Measurements from ENCODE around the gene ANKRD29. TPM values are rescaled to one million over a fixed set of nuclear protein-coding genes. Genes with fewer than 3 reads are reported as not detected.

ANKRD29 gene
- total and polyA plus RNA-seq, 2 of the 4 experiments (the other 2 are of a cell fraction) = 0.18 to 0.31 TPM

DNA sequence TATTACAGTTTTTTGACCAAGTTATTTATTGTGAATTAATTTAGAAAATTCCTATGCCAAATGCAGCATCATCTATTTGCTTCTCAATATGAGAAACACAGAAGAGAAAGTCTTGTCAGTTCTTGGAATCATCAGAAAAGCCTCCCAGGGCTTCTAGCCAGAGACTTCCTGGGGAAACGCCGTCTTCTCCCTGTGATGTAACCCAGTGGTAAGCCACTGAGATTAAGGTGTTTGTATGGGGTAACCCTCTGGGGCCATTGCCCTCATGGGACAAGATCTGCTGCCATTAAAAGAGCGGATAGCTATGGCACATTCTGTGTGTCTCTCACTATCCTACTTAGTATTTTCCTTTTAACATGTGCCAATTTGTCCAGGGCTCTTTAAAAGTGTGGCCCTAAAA is 28.0 kb downstream of the ANKRD29 start:
- TF ChIP-seq POLR2A (IDR thresholded peaks at IDR 0.05; ENCODE audit: low read depth, low read length) = no peak
- TF ChIP-seq SMC3 (IDR thresholded peaks at IDR 0.05; ENCODE audit: low read depth, low read length) = no peak
- no peak for TF ChIP-seq FOS (IDR thresholded peaks at IDR 0.05; ENCODE audit: low read depth, low read length)
- no peak for TF ChIP-seq RAD21 (IDR thresholded peaks at IDR 0.05; ENCODE audit: low read length)
- TF ChIP-seq CEBPB (IDR thresholded peaks at IDR 0.05; ENCODE audit: low read depth, low read length) = no peak
- TF ChIP-seq, protein P1, sequence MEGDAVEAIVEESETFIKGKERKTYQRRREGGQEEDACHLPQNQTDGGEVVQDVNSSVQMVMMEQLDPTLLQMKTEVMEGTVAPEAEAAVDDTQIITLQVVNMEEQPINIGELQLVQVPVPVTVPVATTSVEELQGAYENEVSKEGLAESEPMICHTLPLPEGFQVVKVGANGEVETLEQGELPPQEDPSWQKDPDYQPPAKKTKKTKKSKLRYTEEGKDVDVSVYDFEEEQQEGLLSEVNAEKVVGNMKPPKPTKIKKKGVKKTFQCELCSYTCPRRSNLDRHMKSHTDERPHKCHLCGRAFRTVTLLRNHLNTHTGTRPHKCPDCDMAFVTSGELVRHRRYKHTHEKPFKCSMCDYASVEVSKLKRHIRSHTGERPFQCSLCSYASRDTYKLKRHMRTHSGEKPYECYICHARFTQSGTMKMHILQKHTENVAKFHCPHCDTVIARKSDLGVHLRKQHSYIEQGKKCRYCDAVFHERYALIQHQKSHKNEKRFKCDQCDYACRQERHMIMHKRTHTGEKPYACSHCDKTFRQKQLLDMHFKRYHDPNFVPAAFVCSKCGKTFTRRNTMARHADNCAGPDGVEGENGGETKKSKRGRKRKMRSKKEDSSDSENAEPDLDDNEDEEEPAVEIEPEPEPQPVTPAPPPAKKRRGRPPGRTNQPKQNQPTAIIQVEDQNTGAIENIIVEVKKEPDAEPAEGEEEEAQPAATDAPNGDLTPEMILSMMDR (conservative IDR thresholded peaks at IDR 0.05; ENCODE audit: low read depth, low read length) = no peak
- no TSS peak for BruUV-seq (replicated peaks)
- ATAC-seq (ENCODE audit: low read depth) (no peak), DNase-seq (no peak)
- Histone ChIP-seq H3K4me3 (ENCODE audit: insufficient read depth, low read depth, low read length) (no peak overlapping the region), H3K18ac (ENCODE audit: low read depth, low read length) (no peak overlapping the region), H3K9ac (ENCODE audit: low read depth, low read length) (no peak overlapping the region), H2BK5ac (ENCODE audit: low read depth, low read length, poor library complexity, severe bottlenecking) (no peak overlapping the region), H3K9me3 (ENCODE audit: control insufficient read depth, insufficient read depth, low read length) (no peaks in the 10 kb centered on the region), H3K79me1 (ENCODE audit: low read depth in 1 of 2, low read length in 2 of 2) (no peaks in the 10 kb centered on the region), H2BK15ac (ENCODE audit: low read depth, low read length) (no peak overlapping the region), H2AK9ac (replicated peaks; ENCODE audit: low read depth, low read length, poor library complexity) (no peak overlapping the region), H3K9me1 (ENCODE audit: insufficient read depth, low read length) (peaks cover 3% of the 10 kb centered on the region; the same call in 1 of the 2 replicates), H4K91ac (ENCODE audit: insufficient read depth, low read depth, low read length) (no peak overlapping the region), H3K23ac (ENCODE audit: low read depth, low read length) (no peak overlapping the region), H4K8ac (ENCODE audit: low read depth in 2 of 2, low read length in 2 of 2) (no peak overlapping the region), H3K4me2 (ENCODE audit: low read depth, low read length) (no peak overlapping the region), H3K27ac (ENCODE audit: insufficient read depth, low read length) (no peak overlapping the region), H3K27me3 (ENCODE audit: control insufficient read depth, insufficient read depth, low read length) (peaks cover 8% of the 10 kb centered on the region; the same call in 1 of the 2 replicates), H3K56ac (ENCODE audit: extremely low read depth, insufficient read depth, low read length) (no peak overlapping the region), H3K14ac (replicated peaks; ENCODE audit: low read depth, low read length) (no peak overlapping the region), H3K36me3 (ENCODE audit: control insufficient read depth, insufficient read depth, low read length) (no peaks in the 10 kb centered on the region), H2BK20ac (ENCODE audit: low read depth, low read length) (no peak overlapping the region), H2AK5ac (ENCODE audit: low read depth, low read length) (no peak overlapping the region), H3K4ac (ENCODE audit: low read depth, low read length) (no peak overlapping the region), H3K4me1 (ENCODE audit: control insufficient read depth, insufficient read depth, low read length) (peaks cover 2% of the 10 kb centered on the region; the same call in 1 of the 2 replicates), H4K5ac (ENCODE audit: low read depth, low read length) (no peak overlapping the region), H4K20me1 (ENCODE audit: insufficient read depth, low read length) (no peaks in the 10 kb centered on the region), H2BK120ac (ENCODE audit: low read depth, low read length) (no peak overlapping the region), H2AFZ (replicated peaks; ENCODE audit: low read length, poor library complexity) (no peak overlapping the region)
- intact Hi-C loops (cut with micrococcal nuclease) (no loop called here), in situ Hi-C loops (cut with MboI; ENCODE audit: low sequenced_read_pairs) (no loop called here), dilution Hi-C loops (cut with HindIII; ENCODE audit: low sequenced_read_pairs, unreplicated experiment) (no loop called here)
- ChIA-PET CTCF (interaction anchor here (1.1 kb wide), 1 partner anchor 55 kb away, joined by 4 read pairs; the partner anchor contains the start of gene LAMA3), POLR2A (ENCODE audit: unreplicated experiment) (no interaction called here)
- no CpG with 5 or more reads among the region's 3 CpGs for WGBS, 2 experiments (ENCODE audit: extremely low coverage in 2 of 2, insufficient read length in 1 of 2)

All from IMR-90 (cell line).